ENCODE data around the gene CEACAM8.
"Not testable (repeated sequence)": the region's sequence is repeated elsewhere in the genome, so short reads cannot be mapped to it uniquely, and the experiment has no call there.

Gene CEACAM8

GRCh38 chr19:42546831-42547500, 47.8 kb downstream of the CEACAM8 start:
- FAIRE-seq: no peak

GRCh38 chr19:42544146-42544545, 50.6 kb downstream of the CEACAM8 start:
- FAIRE-seq (no peak), DNase-seq (ENCODE audit: low spot score) (no peak)

More at GRCh38 chr19:42546831-42547500, 47.8 kb downstream of the CEACAM8 start:
- no peak for DNase-seq (ENCODE audit: low spot score)

- no peak for DNase-seq (ENCODE audit: low spot score)
- no peak for FAIRE-seq
Measured at GRCh38 chr19:42542791-42543190, 51.9 kb downstream of the CEACAM8 start.

- DNase-seq (ENCODE audit: low spot score): no peak
- FAIRE-seq: no peak
Measured at GRCh38 chr19:42540071-42540553, 54.6 kb downstream of the CEACAM8 start.

GRCh38 chr19:42538841-42539709, 55.6 kb downstream of the CEACAM8 start:
- FAIRE-seq (no peak), DNase-seq (ENCODE audit: low spot score) (no peak)

GRCh38 chr19:42535276-42535675, 59.4 kb downstream of the CEACAM8 start:
- not testable (repeated sequence) for FAIRE-seq; DNase-seq (ENCODE audit: low spot score)

GRCh38 chr19:42534391-42534790, 60.3 kb downstream of the CEACAM8 start:
- no peak for FAIRE-seq

GRCh38 chr19:42532891-42533290, 61.8 kb downstream of the CEACAM8 start:
- DNase-seq (ENCODE audit: low spot score) (no peak), FAIRE-seq (no peak)

More at GRCh38 chr19:42534391-42534790, 60.3 kb downstream of the CEACAM8 start:
- no peak for DNase-seq (ENCODE audit: low spot score)

GRCh38 chr19:42531313-42531712, 63.4 kb downstream of the CEACAM8 start:
- FAIRE-seq: no peak
- DNase-seq (ENCODE audit: low spot score): no peak
